ENCODE results near the gene WIPF2.
A peak's percentile ranks its signal among the peaks of the same experiment; 100 is the strongest.

The WIPF2 gene

DNA sequence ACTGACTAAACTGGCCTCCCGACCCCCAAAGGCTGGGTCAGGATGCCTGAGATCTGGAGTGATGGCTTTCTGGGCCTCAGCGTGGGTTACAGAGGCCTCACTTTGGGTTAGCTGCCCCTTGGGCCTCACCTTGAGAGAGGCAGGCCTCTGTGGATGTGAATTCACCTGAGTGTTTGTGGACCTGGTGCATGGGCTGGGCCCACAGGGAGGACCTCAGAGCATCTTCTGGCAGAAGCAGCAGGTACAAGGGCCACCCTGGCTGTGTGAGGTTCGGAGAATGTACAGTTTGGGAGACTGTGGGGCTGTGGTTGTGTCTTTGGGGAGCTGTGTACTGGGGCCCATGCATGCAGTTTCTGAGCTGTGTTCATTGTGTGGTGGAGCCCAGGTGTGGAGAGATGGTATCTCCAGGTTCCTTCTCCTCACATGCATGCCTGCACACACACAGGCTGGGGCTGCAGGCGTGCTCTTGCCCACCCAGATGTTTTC lies 108.2 kb downstream of the WIPF2 start:
- DNase-seq (ENCODE audit: low spot score): no peak

DNA sequence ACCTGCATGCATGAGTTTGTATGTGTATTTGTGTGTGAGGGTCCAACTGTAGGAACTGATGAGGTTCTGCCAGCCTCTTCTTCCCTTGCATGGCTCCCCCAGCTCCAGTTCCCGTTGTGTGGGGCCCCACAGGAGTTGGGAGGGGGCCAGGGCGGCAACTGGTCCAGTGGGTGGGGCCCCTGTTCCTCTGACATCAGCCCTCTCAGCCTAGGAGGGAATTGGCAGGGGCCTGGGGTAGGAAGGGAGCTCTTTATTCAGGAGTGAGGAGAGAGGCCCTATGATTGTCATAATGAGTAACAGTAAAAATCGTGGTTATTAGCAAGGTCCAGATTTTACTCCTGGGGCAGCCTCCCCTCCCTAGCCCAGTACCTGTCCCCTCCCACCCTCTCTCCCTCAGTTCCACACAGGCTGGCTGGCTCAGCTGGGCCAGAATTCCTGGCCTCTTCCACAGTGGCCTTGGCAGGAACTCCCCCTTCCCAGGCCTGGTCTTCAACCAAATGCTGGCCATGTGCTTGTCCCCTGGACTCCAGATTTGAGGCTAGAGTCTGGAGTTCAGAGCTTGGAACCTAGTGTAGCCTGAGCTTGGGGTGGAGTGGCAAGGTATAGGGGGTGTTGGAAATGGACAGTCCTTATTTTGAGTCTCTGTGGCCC lies 108.8 kb downstream of the WIPF2 start:
- DNase-seq (ENCODE audit: low spot score): no peak

DNA sequence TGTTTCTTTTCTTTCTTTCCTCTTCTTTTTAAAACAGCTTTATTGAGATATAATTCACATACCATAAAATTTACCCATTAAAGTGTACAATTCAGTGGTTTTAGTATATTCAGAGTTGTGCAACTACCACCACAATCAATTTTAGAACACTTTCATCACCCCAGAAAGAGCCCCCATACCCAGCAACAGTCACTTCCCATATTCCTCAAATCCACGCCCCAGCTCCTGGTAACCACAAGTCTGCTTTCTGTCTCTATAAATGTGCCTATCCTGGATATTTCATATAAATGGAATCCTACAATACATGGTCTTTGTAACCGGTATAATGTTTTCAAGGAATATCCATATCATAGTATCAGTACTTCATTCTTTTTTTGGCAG lies 109.3 kb downstream of the WIPF2 start:
- no peak for DNase-seq (ENCODE audit: low spot score)

DNA sequence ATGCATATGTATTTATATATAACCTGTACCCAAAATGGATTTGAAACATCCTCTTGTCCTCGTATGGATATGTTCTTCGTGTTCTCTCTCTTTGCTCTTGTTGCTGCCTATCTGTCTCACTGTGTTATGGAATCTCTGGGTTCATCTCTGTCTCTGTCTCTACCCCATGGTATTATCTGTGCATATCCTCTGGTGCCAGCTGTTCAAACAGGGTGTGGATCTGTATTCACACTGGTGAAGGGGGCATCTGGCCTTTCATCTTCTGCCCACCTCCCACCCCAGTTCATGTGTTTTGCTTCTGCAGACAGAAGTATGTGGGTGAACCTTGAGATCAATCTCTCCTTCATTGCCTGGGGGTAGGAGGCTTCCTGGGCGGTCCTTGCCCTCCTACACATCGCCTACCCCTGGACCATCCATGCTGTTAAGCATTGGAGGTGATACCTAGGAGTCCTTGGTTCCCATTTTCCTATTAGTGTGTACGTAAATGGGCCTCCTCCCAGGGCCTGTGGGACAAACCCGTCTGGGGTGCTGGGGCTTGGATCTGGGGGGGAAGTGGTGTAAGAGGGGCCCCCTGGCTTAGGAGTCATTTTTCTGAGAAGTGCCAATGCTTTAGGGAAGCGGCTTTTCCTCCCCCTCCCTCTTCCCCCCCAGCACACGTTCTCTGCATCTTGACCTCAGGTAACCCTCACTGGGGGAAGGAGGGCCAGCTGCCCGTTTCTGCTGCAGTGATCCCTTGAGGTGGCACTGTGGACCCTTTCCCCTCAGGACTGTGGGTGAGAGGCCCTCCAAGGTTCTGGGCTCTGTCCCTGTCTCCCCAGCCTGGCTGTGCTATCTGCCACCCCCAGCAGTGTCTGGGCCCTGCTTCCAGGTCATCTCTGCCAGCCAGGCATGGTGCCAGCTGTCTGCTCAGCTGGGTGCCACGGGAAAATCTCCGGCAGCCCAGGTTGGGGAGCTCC lies 111.0 kb downstream of the WIPF2 start:
- DNase-seq (ENCODE audit: low spot score): no peak

DNA sequence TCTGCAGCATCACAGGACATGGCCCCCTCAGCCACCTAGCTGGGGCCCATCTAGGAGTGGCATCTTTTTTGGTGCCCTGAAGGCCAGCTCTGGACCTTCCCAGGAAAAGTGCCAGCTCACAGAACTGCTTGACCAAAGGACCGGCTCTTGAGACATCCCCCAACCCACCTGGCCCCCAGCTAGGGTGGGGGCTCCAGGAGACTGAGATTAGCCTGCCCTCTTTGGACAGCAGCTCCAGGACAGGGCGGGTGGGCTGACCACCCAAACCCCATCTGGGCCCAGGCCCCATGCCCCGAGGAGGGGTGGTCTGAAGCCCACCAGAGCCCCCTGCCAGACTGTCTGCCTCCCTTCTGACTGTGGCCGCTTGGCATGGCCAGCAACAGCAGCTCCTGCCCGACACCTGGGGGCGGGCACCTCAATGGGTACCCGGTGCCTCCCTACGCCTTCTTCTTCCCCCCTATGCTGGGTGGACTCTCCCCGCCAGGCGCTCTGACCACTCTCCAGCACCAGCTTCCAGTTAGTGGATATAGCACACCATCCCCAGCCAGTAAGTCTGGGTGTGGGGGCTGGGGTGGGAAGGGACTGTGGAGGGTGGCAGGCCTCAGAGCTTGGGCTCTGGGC lies 111.9 kb downstream of the WIPF2 start:
- no peak for DNase-seq (ENCODE audit: low spot score)

DNA sequence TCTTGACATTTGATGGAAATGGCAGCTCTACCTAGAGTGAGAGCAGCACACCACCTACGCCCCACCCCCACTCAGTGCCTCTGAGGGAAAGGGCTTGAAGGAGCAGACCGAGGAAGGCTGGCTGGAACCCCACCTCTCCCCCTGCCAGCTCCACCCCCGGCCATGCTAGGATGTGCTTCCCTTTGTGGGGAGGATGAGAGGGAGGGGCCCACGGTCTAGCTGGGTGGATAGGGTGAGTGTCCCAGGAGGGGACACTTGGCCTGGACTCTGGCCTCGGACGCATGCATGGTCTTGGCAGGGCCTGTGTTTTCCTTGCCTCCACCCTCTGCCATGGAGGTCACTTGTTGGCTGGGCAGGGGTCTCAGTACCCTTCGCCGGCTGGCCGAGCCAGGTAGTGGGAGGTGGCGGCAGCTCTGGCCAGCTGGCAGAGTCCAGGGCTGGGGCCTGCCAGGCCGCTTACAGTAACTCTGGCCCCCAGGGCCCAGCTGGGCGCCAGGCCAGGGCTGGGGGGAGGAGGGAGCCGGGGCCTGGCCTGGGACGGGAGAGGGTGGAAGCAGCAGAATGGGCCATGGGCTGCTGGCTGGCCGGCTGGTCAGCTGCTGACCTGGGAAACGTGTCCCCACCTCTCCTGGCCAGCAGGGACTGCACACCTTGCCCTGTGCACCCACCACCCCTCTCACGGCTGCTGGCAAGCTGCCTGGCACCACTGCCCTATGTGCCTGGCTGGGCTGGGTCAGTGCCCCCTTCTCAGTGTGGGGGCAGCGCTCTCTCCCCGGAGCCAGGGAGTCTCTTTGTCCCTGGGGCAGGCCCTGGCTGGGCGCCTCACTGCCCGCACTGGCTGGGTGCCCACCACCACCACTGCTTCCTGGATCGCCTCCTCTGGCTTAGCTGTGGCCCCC lies 112.9 kb downstream of the WIPF2 start:
- peak; percentile 81 for DNase-seq (ENCODE audit: low spot score)
